ENCODE measurements around the gene PELI2. TPM values are rescaled to one million over a fixed set of nuclear protein-coding genes. Genes with fewer than 3 reads are reported as not detected.

Gene PELI2
- total and polyA plus RNA-seq, 2 experiments from 2014 or later: 8.0 to 24.5 TPM

DNA sequence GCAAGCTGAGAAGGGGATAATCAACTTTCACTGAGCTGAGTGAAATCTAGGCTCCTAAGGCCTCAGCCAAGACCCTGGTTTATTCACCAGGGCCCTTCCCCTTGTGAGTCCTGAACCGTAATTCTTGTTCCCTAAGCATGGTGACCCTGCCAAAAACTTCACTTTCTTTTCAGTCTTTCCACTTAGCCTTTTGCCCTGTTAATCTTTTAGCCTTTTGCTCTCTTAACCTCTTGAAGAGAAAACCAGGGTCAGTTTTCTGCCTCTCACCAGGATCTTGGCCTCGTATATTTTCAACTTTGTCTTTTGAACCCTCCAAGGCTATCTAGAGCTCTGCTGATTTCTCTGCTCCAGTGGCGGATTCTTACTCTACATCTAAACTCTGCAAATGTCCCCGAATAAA lies 191.0 kb downstream of the PELI2 start (continued):
- TF ChIP-seq, protein P1, sequence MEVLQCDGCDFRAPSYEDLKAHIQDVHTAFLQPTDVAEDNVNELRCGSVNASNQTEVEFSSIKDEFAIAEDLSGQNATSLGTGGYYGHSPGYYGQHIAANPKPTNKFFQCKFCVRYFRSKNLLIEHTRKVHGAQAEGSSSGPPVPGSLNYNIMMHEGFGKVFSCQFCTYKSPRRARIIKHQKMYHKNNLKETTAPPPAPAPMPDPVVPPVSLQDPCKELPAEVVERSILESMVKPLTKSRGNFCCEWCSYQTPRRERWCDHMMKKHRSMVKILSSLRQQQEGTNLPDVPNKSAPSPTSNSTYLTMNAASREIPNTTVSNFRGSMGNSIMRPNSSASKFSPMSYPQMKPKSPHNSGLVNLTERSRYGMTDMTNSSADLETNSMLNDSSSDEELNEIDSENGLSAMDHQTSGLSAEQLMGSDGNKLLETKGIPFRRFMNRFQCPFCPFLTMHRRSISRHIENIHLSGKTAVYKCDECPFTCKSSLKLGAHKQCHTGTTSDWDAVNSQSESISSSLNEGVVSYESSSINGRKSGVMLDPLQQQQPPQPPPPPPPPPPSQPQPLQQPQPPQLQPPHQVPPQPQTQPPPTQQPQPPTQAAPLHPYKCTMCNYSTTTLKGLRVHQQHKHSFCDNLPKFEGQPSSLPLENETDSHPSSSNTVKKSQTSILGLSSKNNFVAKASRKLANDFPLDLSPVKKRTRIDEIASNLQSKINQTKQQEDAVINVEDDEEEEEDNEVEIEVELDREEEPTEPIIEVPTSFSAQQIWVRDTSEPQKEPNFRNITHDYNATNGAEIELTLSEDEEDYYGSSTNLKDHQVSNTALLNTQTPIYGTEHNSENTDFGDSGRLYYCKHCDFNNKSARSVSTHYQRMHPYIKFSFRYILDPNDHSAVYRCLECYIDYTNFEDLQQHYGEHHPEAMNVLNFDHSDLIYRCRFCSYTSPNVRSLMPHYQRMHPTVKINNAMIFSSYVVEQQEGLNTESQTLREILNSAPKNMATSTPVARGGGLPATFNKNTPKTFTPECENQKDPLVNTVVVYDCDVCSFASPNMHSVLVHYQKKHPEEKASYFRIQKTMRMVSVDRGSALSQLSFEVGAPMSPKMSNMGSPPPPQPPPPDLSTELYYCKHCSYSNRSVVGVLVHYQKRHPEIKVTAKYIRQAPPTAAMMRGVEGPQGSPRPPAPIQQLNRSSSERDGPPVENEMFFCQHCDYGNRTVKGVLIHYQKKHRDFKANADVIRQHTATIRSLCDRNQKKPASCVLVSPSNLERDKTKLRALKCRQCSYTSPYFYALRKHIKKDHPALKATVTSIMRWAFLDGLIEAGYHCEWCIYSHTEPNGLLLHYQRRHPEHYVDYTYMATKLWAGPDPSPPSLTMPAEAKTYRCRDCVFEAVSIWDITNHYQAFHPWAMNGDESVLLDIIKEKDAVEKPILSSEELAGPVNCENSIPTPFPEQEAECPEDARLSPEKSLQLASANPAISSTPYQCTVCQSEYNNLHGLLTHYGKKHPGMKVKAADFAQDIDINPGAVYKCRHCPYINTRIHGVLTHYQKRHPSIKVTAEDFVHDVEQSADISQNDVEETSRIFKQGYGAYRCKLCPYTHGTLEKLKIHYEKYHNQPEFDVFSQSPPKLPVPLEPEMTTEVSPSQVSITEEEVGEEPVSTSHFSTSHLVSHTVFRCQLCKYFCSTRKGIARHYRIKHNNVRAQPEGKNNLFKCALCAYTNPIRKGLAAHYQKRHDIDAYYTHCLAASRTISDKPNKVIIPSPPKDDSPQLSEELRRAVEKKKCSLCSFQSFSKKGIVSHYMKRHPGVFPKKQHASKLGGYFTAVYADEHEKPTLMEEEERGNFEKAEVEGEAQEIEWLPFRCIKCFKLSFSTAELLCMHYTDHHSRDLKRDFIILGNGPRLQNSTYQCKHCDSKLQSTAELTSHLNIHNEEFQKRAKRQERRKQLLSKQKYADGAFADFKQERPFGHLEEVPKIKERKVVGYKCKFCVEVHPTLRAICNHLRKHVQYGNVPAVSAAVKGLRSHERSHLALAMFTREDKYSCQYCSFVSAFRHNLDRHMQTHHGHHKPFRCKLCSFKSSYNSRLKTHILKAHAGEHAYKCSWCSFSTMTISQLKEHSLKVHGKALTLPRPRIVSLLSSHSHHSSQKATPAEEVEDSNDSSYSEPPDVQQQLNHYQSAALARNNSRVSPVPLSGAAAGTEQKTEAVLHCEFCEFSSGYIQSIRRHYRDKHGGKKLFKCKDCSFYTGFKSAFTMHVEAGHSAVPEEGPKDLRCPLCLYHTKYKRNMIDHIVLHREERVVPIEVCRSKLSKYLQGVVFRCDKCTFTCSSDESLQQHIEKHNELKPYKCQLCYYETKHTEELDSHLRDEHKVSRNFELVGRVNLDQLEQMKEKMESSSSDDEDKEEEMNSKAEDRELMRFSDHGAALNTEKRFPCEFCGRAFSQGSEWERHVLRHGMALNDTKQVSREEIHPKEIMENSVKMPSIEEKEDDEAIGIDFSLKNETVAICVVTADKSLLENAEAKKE (CRISPR knock-in tag; IDR thresholded peaks at IDR 0.05): no peak
- TF ChIP-seq POLR2AphosphoS5 (IDR thresholded peaks at IDR 0.05; ENCODE audit: low read depth) (no peak), EZH2 (IDR thresholded peaks at IDR 0.05; ENCODE audit: low read depth, unreplicated experiment) (no peak), ZNF114 (CRISPR knock-in tag; IDR thresholded peaks at IDR 0.05) (no peak)
- TF ChIP-seq, protein P2, sequence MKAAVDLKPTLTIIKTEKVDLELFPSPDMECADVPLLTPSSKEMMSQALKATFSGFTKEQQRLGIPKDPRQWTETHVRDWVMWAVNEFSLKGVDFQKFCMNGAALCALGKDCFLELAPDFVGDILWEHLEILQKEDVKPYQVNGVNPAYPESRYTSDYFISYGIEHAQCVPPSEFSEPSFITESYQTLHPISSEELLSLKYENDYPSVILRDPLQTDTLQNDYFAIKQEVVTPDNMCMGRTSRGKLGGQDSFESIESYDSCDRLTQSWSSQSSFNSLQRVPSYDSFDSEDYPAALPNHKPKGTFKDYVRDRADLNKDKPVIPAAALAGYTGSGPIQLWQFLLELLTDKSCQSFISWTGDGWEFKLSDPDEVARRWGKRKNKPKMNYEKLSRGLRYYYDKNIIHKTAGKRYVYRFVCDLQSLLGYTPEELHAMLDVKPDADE (IDR thresholded peaks at IDR 0.05): no peak

DNA sequence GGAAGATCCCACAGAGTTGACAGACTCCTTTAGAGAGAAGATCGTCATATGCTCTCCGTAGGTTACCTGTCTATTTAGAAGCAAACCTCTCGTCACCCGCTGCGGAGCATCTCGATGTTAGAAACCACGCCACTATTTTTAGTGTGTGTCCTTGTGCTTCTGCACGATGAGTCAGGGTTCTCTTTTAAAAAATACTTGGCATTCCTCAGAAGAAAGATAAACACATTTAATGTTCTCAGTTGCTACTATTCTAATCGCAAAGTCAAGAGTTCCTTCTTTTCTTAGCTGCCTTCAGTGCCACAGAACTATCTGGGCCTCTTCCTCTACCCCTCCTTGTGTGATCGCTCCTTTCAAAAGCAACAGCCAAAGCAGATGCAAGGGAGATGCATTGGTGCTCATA lies 192.4 kb downstream of the PELI2 start:
- ATAC-seq: no peak
- no peak overlapping the region for H3K4me2 ChIP-seq
- TF ChIP-seq CREB1 (CRISPR knock-in tag; IDR thresholded peaks at IDR 0.05; ENCODE audit: low read depth): no peak
- TF ChIP-seq, protein P1 (CRISPR knock-in tag; IDR thresholded peaks at IDR 0.05): no peak
- no peak for TF ChIP-seq JUNB (IDR thresholded peaks at IDR 0.05; ENCODE audit: unreplicated experiment)

More for the DNA sequence above, 192.4 kb downstream of the PELI2 start:
- H3K36me3 Mint-ChIP-seq (ENCODE audit: low read depth): no peaks in the 10 kb centered on the region
- no peaks in the 10 kb centered on the region for H3F3A ChIP-seq (replicated peaks; ENCODE audit: low read depth)
- DNase-seq (ENCODE audit: low spot score): no peak
- no peak overlapping the region for H3K4me3 ChIP-seq
- no peaks in the 10 kb centered on the region for H3K4me1 ChIP-seq (ENCODE audit: insufficient read depth)
- no peaks in the 10 kb centered on the region for H4K20me1 ChIP-seq (replicated peaks; ENCODE audit: insufficient read depth)
- no peak overlapping the region for H2AFZ ChIP-seq
- H3K27me3 Mint-ChIP-seq (ENCODE audit: insufficient read depth, low read depth, poor library complexity): peaks cover 3% of the 10 kb centered on the region
- H3K9me3 Mint-ChIP-seq: no peaks in the 10 kb centered on the region
- H3K79me2 ChIP-seq (replicated peaks; ENCODE audit: insufficient read depth): no peaks in the 10 kb centered on the region
- no peak overlapping the region for H3K4me3 Mint-ChIP-seq
- H3K27ac Mint-ChIP-seq: no peak overlapping the region
- H3K9me2 ChIP-seq (ENCODE audit: insufficient read depth): no peaks in the 10 kb centered on the region
- no peaks in the 10 kb centered on the region for H3K36me3 ChIP-seq (ENCODE audit: insufficient read depth)
- no peak overlapping the region for H3K27ac ChIP-seq (ENCODE audit: low read depth)
- H3K4me1 Mint-ChIP-seq: no peaks in the 10 kb centered on the region
- H3K27me3 ChIP-seq (ENCODE audit: insufficient read depth): no peaks in the 10 kb centered on the region

All from GM23338 (cell line).